K562 (cell line): Measurements from ENCODE around the gene PRPSAP1.

Experiments
- LCOR ChIP-seq: sonication (generic); formaldehyde crosslinking; IDR thresholded peaks from 2 replicates; pipeline ENCODE4 v1.8.0; 2022; ENCODE audit warnings: mild to moderate bottlenecking, missing genetic modification reagents
- POLR2A ChIP-seq: fragments of 450-650 bp; conservative IDR thresholded peaks from 2 replicates; pipeline ENCODE4 v1.6.1; 2016
- RBBP5 ChIP-seq: fragments of 200-600 bp; sonication (generic); IDR thresholded peaks from 2 replicates; pipeline ENCODE4 v1.6.1; 2012; ENCODE audit warnings: borderline replicate concordance, mild to moderate bottlenecking, low read length, control low read depth, inconsistent platforms; ENCODE audit not compliant: insufficient read depth, poor library complexity, severe bottlenecking
- TF ChIP-seq, protein P1 (sequence below): sonication (generic); formaldehyde crosslinking; IDR thresholded peaks from 2 replicates; pipeline ENCODE4 v1.8.1; 2023; ENCODE audit warnings: mild to moderate bottlenecking, missing genetic modification reagents
- TF ChIP-seq, protein P2 (sequence below): sonication (generic); formaldehyde crosslinking; IDR thresholded peaks from 2 replicates; pipeline ENCODE4 v1.8.1; 2023; ENCODE audit warnings: mild to moderate bottlenecking, missing genetic modification reagents, moderate library complexity

GRCh38 chr17:76363107-76363842 lies 9.6 kb upstream of the PRPSAP1 start:
- TF ChIP-seq, protein P1, sequence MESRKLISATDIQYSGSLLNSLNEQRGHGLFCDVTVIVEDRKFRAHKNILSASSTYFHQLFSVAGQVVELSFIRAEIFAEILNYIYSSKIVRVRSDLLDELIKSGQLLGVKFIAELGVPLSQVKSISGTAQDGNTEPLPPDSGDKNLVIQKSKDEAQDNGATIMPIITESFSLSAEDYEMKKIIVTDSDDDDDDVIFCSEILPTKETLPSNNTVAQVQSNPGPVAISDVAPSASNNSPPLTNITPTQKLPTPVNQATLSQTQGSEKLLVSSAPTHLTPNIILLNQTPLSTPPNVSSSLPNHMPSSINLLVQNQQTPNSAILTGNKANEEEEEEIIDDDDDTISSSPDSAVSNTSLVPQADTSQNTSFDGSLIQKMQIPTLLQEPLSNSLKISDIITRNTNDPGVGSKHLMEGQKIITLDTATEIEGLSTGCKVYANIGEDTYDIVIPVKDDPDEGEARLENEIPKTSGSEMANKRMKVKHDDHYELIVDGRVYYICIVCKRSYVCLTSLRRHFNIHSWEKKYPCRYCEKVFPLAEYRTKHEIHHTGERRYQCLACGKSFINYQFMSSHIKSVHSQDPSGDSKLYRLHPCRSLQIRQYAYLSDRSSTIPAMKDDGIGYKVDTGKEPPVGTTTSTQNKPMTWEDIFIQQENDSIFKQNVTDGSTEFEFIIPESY = no peak
- TF ChIP-seq POLR2A = no peak
- TF ChIP-seq, protein P2, sequence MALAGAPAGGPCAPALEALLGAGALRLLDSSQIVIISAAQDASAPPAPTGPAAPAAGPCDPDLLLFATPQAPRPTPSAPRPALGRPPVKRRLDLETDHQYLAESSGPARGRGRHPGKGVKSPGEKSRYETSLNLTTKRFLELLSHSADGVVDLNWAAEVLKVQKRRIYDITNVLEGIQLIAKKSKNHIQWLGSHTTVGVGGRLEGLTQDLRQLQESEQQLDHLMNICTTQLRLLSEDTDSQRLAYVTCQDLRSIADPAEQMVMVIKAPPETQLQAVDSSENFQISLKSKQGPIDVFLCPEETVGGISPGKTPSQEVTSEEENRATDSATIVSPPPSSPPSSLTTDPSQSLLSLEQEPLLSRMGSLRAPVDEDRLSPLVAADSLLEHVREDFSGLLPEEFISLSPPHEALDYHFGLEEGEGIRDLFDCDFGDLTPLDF (CRISPR knock-in tag) = no peak
- no peak for TF ChIP-seq RBBP5
- TF ChIP-seq LCOR (CRISPR knock-in tag) = no peak
